DMS53 treated with DMSO at 0.1 percent for 48 hours (cell line): Measurements from ENCODE around the gene SBK3.

ENCODE experiments used
- DNase-seq: peaks from one replicate; lab custom pipeline; 2025; ENCODE audit not compliant: unreplicated experiment; lab: John Stamatoyannopoulos, UW

Gene SBK3

GRCh38 chr19:55491546-55492360 is 53.6 kb downstream of the SBK3 start:
- no peak for DNase-seq
